NCI-H187 (cell line): ENCODE data around the gene ZNF366.

Experiments
- DNase-seq, 2 experiments: peaks; one replicate each; lab custom pipeline; 2025; lab: John Stamatoyannopoulos, UW

The ZNF366 gene

GRCh38 chr5:72518001-72518683, 10.9 kb upstream of the ZNF366 start:
- no peak for DNase-seq

DNA sequence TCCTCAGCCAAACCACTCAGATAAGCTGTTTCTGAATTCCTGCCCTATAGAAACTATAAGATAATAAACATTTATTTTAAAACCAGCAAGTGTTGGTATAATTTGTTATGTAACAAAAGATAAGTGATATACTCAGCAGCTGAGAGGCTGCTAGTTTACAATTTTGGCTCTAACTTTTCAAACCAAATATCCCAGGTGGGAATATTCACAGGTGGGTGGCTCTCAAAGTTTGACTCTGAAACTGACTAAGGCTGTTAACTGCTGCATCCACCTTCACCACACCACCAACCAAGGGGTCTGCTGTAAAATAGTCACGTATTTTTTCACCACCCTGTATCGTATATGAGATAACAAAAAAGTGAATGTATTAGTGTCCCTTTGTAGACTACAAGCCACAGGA, 9.7 kb upstream of the ZNF366 start:
- no peak for DNase-seq

DNA sequence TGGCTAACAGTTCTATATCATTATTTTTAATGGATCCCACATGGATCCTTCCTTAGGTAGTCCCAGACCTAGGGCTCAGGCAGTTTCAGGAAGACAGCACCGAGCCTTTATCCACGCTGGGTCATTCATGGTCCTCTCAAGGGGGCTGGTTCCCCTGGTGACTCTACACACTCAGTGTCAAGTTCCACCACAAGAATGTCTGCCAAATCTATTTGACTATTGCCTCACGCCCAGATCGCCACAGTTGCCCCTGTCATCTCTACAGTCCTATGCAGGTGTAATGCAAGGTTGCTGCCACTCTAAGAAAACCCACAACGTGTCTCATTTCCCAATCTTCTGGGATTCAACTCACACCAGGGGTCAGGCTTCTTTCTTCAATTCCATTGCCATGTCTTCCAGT, 8.0 kb upstream of the ZNF366 start:
- no peak for DNase-seq

DNA sequence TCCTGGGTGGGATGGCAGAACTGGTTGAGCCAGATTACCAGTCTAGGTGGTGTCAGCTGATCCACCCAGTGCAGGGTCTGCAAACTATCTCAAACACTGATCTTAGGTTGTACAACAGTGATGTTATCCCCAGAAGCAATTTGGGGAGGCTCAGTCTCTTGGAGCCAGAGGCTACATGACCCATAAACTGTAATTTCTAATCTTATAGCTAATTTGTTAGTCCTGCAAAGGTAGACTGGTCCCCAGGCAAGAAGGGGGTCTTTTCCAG, 5.3 kb upstream of the ZNF366 start:
- no peak for DNase-seq

GRCh38 chr5:72511774-72512592, 4.8 kb upstream of the ZNF366 start:
- no peak for DNase-seq

DNA sequence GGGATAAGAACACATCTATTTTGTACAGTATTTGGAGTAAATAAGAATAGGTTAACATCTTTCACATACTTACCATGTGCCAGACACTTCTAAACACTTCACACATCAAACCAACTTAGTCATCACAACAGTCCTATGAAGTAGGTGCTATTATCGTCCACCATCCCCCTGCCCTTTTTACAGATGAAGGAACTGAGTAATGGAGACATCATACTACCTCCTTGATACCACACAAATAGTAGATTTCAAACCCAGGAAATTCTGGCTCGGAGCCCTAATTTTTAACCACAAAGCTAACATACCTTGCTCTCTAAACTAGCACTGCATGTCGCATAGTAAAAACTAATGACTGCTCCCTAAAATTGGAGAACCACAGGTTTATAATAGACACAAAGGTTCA, 4.2 kb upstream of the ZNF366 start:
- DNase-seq = no peak

DNA sequence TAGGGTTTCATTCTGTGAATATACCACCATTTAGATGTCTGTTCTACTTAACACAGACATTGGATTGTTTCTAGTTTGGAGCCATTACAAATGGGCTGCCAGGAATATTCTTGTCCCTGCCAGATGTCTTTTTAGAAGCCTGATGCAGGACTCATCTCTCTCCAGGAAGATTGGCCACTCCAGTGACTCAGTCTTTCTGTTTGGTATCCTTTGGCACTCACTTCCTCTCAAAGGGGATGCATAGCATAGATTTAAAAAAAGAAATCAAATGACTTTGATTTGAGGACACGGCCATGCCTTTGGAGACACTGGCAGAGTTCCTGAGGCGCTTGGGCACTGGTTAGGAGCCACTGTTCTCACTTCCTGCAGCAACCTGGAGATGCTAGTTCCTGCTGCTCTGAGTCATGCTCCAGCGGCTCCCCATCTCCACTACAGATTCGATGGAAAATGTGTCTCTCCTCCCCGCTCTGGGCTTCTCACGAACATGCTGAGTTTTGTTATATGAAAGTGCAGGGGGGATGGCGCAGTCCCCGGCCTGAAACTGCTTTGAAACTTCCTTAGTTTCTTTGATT, 3.5 kb upstream of the ZNF366 start:
- no peak for DNase-seq

GRCh38 chr5:72509401-72509800, 2.2 kb upstream of the ZNF366 start:
- no peak for DNase-seq

DNA sequence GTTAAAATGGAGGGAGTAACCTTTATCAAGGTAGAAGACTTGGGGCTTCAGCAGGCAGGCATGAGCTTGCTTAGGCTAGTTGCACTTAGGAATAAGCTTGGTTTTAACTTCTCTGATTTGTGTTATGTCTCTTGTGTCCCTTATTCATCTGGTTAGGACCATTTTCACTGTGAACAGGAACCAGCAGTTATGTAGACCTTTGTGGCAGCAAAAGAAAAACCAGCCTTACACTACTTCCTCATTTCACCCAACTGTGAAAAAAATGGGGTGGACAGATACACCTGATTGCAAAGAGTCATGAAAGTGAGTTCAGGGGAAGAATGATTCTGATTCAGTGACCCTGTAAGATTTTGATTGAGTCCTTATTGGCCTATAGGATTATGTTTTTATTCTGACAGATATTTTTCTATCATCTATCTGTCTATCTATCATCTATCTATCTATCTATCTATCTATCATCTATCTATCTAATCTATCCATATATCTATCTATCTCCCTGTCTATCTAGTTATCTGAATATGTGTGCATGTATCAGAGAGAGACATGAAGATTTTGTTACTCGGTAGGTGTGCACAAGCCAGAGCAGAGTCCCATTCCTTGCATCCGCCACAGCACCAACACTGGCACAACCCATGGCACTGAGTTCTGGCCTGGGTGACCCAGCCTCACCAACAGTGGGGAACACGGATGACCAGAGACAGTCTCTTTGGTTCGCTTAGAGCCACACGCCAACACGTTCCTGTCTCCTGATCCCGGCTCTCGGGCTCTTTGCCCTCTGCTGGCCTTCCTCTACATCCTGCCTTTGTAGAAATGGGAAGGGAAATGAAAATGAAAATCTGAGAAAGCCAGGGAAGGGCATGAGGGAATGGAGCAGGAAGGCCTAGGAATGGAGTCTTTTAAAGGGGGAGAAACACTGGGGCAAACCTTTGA, 1.3 kb upstream of the ZNF366 start:
- DNase-seq = no peak

DNA sequence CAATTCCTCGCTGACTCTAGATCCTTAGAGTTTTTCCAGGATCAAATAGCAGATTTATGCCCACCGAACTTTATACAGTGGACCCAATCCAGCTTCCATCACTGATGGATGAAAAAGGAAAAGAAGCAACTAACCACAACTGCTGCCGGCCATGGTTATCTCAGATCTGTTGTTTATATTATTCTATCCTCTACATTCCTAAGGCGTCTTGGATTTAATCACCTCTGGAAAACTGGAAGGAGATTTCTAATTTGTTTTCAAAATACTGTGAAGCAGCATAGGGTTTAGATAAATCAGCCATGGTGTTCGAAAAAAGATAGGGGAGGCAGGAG, 663 bp upstream of the ZNF366 start:
- no peak for DNase-seq

GRCh38 chr5:72506158-72506549, 1.1 kb downstream of the ZNF366 start:
- no peak for DNase-seq

- DNase-seq = no peak
Measured at GRCh38 chr5:72505539-72506157, 1.6 kb downstream of the ZNF366 start.

DNA sequence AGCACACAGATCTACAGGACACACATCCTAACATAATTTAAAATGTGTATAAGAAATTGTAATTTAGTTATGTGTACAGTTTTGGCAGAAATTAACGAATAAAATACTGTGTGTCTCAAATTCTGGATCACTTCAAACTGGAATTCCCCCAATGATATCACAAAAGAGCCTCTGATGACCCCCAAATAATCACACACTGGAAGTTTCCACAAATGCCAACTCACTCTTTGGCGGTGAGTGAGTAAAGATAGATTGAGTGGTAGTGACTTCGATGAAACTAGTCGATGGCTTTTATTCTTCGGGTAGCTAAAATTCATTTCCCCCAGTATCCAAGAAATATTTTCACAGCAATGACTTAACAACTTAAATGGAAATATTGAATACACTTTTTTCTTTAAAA, 2.2 kb downstream of the ZNF366 start:
- no peak for DNase-seq

DNA sequence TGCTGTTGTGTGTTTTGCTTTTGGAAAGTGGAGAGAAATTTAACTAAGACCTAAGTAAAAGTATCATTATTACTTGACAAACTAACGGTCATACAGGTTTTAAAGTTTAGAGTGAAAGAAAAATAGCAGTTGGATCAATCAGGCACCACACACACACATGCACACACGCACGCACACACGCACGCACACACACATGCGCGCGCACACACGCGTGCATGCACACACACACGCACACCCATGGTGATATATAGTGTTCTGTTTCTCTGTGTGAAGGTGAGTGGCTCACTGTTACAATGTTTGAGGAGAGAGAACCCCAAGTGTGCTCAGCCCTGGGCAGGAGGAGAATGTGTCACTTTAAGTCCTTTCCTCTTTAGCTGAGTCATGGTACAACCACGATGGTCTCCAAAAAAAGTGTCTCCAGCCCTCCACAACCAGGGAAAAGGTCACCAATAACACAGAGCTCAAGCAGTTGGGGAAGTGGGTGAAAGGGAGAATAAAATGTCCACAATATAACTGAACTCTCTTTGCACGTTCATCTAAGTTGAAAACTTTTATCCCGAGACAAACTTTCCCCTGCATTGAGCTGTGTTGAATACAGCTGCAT, 3.2 kb downstream of the ZNF366 start:
- DNase-seq = no peak

DNA sequence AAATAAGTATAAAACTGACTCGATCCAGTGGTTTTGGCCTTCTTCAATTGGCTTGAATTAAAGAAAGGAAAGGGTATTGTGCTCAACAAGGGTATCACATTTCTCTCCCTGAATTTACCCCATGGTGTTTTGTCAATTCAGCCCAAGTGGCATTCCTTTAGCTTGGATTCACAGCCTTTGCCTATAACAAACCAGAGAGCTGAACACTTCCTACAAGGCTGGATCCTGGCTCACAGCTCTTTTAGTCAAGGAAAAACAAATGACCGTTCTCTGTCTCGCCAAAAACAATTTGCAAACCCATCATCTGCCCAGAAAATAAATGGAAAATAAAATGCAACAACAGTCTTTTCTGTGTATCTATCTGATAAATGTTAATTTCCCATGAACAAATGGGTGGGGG, 5.7 kb downstream of the ZNF366 start:
- no peak for DNase-seq

- no peak for DNase-seq
Measured at GRCh38 chr5:72499730-72500129, 7.5 kb downstream of the ZNF366 start.

- DNase-seq = no peak
Measured at GRCh38 chr5:72499090-72499489, 8.1 kb downstream of the ZNF366 start.

DNA sequence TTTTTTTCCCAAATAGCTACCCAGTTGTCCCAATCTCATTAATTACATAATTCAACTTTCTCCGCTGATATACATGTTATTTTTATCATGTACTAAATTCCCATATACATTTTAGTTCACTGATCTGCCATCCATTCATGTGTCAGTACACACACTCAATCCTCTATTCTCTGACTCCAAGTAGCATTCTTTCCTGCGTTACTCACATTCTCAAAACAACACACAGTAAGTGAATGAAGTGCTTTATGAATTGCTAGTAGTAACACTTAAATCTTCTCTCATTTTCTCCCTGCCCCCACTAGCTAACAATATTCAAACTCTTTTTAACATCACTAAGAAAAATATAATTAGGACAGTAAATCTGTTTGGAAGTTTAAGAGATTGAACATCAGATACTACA, 8.9 kb downstream of the ZNF366 start:
- DNase-seq = no peak

- no peak for DNase-seq
Measured at GRCh38 chr5:72497823-72498222, 9.4 kb downstream of the ZNF366 start.

DNA sequence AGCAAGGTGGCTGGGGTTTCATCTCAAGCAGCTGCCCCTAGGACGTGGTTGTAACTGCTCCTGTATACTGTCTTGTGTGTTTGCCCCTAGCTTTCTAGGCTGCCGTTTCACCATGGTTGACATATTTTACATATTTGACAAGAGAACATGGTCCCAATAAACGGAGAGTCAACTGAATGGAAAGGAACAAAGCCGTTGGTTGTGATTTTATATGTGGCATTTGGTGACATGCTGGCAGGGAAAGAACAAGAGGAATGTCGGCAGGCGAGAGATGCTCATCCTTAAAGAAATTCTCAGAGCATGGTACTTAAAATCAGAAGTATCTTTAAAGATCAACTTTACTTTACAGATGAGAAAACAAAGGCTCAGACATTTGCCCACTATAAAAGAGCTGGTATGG, 11.8 kb downstream of the ZNF366 start:
- no peak for DNase-seq

DNA sequence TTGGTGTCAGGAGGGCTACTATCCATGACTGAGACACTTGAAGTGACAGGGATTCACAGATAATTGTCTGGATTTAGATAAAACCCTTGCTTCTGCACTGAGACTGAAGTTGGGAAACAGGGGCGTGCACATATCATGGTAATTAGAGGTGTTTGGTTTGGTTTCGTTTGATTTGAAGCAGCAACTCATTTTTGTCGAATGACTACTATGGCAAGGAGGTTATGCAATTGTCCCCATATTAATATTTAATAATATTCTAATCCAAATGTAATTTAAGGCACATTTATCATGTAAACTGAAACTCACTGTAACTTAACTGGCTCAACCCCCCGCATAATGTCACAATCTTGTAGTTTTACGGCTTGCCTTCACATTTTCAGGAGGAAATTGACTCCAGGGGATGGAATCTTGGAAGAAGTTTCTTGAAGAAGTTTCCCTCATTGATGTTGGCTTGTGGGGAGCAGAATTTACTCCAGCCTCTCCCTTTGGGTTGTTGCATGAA, 12.5 kb downstream of the ZNF366 start:
- no peak for DNase-seq

GRCh38 chr5:72489536-72489935, 17.7 kb downstream of the ZNF366 start:
- DNase-seq = no peak
